ENCODE measurements around the gene RPH3AL. TPM values are rescaled to one million over a fixed set of nuclear protein-coding genes. Genes with fewer than 3 reads are reported as not detected.

RPH3AL gene
- total RNA-seq, 4 donors from 2014 or later: 8.6 to 21.0 (median 17.4) TPM

- TF ChIP-seq POLR2AphosphoS5 (IDR thresholded peaks at IDR 0.05) (no peak), CTCF (IDR thresholded peaks at IDR 0.05) (no peak), EP300 (IDR thresholded peaks at IDR 0.05) (no peak), POLR2A (IDR thresholded peaks at IDR 0.05) (no peak)
- no peak overlapping the region for H3K4me3 ChIP-seq
- no peaks in the 10 kb centered on the region for H3K9me3 ChIP-seq
- 45% methylated on average over 4 of the region's 24 CpGs; no CpG with 5 or more reads in 1 of the 2 donors for WGBS, 2 donors (ENCODE audit: low coverage in 1 of 2)
- peaks cover 0 to 19% (median 5%) of the 10 kb centered on the region in 3 donors for H3K4me1 ChIP-seq
- H3K36me3 ChIP-seq: no peaks in the 10 kb centered on the region
- ATAC-seq: no peak
- H3K27me3 ChIP-seq: peaks cover 42% of the 10 kb centered on the region
- peak overlapping the region in 3 of 4 donors; percentile 48 to 75 (median 69) for H3K27ac ChIP-seq
These were observed 50.3 kb downstream of the RPH3AL start for GRCh38 chr17:302300-302698.

GRCh38 chr17:301681-302299 is 50.8 kb downstream of the RPH3AL start:
- H3K4me3 ChIP-seq: no peak overlapping the region
- H3K27ac ChIP-seq: peak overlapping the region in 3 of 4 donors; percentile 48 to 75 (median 69)
- H3K27me3 ChIP-seq: peaks cover 47% of the 10 kb centered on the region
- H3K4me1 ChIP-seq: peaks cover 0 to 18% (median 5%) of the 10 kb centered on the region in 3 donors
- ATAC-seq: peak; percentile 24
- no peaks in the 10 kb centered on the region for H3K9me3 ChIP-seq
- no CpG with 5 or more reads among the region's 27 CpGs for WGBS, 2 donors (ENCODE audit: low coverage in 1 of 2)
- H3K36me3 ChIP-seq: no peaks in the 10 kb centered on the region
- no peak for TF ChIP-seq POLR2A (IDR thresholded peaks at IDR 0.05)
- no peak for TF ChIP-seq POLR2AphosphoS5 (IDR thresholded peaks at IDR 0.05)
- no peak for TF ChIP-seq CTCF (IDR thresholded peaks at IDR 0.05)
- TF ChIP-seq EP300 (IDR thresholded peaks at IDR 0.05): no peak

GRCh38 chr17:300881-301280 is 51.7 kb downstream of the RPH3AL start:
- peaks cover 0 to 18% (median 5%) of the 10 kb centered on the region in 3 donors for H3K4me1 ChIP-seq
- peaks cover 52% of the 10 kb centered on the region for H3K27me3 ChIP-seq
- 97% methylated on average over 9 of the region's 11 CpGs; no CpG with 5 or more reads in 1 of the 2 donors for WGBS, 2 donors (ENCODE audit: low coverage in 1 of 2)
- no peak for ATAC-seq
- H3K36me3 ChIP-seq: no peaks in the 10 kb centered on the region
- H3K9me3 ChIP-seq: no peaks in the 10 kb centered on the region
- TF ChIP-seq EP300 (IDR thresholded peaks at IDR 0.05): no peak
- TF ChIP-seq POLR2A (IDR thresholded peaks at IDR 0.05): no peak
- no peak for TF ChIP-seq POLR2AphosphoS5 (IDR thresholded peaks at IDR 0.05)
- TF ChIP-seq CTCF (IDR thresholded peaks at IDR 0.05): no peak
- H3K4me3 ChIP-seq: no peak overlapping the region
- H3K27ac ChIP-seq: no peak overlapping the region

GRCh38 chr17:299546-299945 is 53.1 kb downstream of the RPH3AL start:
- Histone ChIP-seq H3K9me3 (no peaks in the 10 kb centered on the region), H3K4me3 (no peak overlapping the region), H3K27me3 (peaks cover 52% of the 10 kb centered on the region), H3K4me1 (peaks cover 0 to 18% (median 5%) of the 10 kb centered on the region in 3 donors), H3K36me3 (no peaks in the 10 kb centered on the region), H3K27ac (peak overlapping the region in 1 of 4 donors; percentile 46)
- WGBS, 2 donors (ENCODE audit: low coverage in 1 of 2): 76% methylated on average over 8 of the region's 23 CpGs; no CpG with 5 or more reads in 1 of the 2 donors
- no peak for TF ChIP-seq POLR2A (IDR thresholded peaks at IDR 0.05)
- no peak for TF ChIP-seq CTCF (IDR thresholded peaks at IDR 0.05)
- no peak for TF ChIP-seq POLR2AphosphoS5 (IDR thresholded peaks at IDR 0.05)
- no peak for TF ChIP-seq EP300 (IDR thresholded peaks at IDR 0.05)
- ATAC-seq: no peak

Data from gastroesophageal sphincter (tissue), 4 donors.